HepG2 (cell line): Measurements from ENCODE around the gene GLB1L3. TPM values are rescaled to one million over a fixed set of nuclear protein-coding genes. Genes with fewer than 3 reads are reported as not detected.

Experiments used
- polyA plus RNA-seq, 8 experiments: library from polyadenylated mRNA; depleted of rRNA in 3 of 8; stranded (reverse) in 7 of 8; unstranded in 1 of 8; fragments of >200 nt; fragmentation: Illumina TruSeq in 4 of 8; extraction: Trizol in 4 of 8; gene quantifications; 2 replicates each; pipeline versions ENCODE4 v1.2.1 to v1.2.3, GENCODE V29; 2011 to 2016; ENCODE audit warnings: low read depth in 4 of 8, missing spikeins in 1 of 8, mixed read lengths in 1 of 8; ENCODE audit not compliant: insufficient read depth in 1 of 8
- total RNA-seq, 5 experiments: library from RNA; depleted of rRNA; stranded (reverse); fragments of >200 nt; fragmentation: Illumina TruSeq; extraction: Trizol; gene quantifications; 2 replicates each; pipeline ENCODE4 v1.2.3, GENCODE V29; 2016; ENCODE audit warnings: low read depth in 1 of 5

The GLB1L3 gene
- total and polyA plus RNA-seq, 2 of the 13 experiments (the other 11 are each of a cell fraction or from before 2014, with no cell fraction given) = not detected

Other genes starting within 250 kb of the GLB1L3 start
- 2.0 and 2.8 TPM in 2 replicates for gene JAM3, start 207.3 kb upstream of the GLB1L3 start, total RNA-seq (2016; rRNA removed; fragmentation: Illumina TruSeq; extraction: Trizol)
- 0.71 and 0.98 TPM in 2 replicates for gene JAM3, start 207.3 kb upstream of the GLB1L3 start, polyA plus RNA-seq (2011; rRNA removed)
- 25.6 and 33.3 TPM in 2 replicates for gene NCAPD3, start 52.4 kb upstream of the GLB1L3 start, total RNA-seq (2016; rRNA removed; fragmentation: Illumina TruSeq; extraction: Trizol)
- gene NCAPD3, start 52.4 kb upstream of the GLB1L3 start, polyA plus RNA-seq (2011; rRNA removed) = 18.0 and 20.7 TPM in 2 replicates
- 20.2 and 20.4 TPM in 2 replicates for gene VPS26B, start 51.7 kb upstream of the GLB1L3 start, total RNA-seq (2016; rRNA removed; fragmentation: Illumina TruSeq; extraction: Trizol)
- gene VPS26B, start 51.7 kb upstream of the GLB1L3 start, polyA plus RNA-seq (2011; rRNA removed) = 23.2 and 23.6 TPM in 2 replicates
- 87.6 and 124 TPM in 2 replicates for gene THYN1, start 23.0 kb upstream of the GLB1L3 start, total RNA-seq (2016; rRNA removed; fragmentation: Illumina TruSeq; extraction: Trizol)
- 36.1 and 42.9 TPM in 2 replicates for gene THYN1, start 23.0 kb upstream of the GLB1L3 start, polyA plus RNA-seq (2011; rRNA removed)
- 16.1 and 20.3 TPM in 2 replicates for gene ACAD8, start 22.8 kb upstream of the GLB1L3 start, total RNA-seq (2016; rRNA removed; fragmentation: Illumina TruSeq; extraction: Trizol)
- 13.5 and 15.0 TPM in 2 replicates for gene ACAD8, start 22.8 kb upstream of the GLB1L3 start, polyA plus RNA-seq (2011; rRNA removed)
- 0.27 and 0.69 TPM in 2 replicates for gene GLB1L2, start 55.6 kb downstream of the GLB1L3 start, total RNA-seq (2016; rRNA removed; fragmentation: Illumina TruSeq; extraction: Trizol)
- 0.59 and 0.80 TPM in 2 replicates for gene GLB1L2, start 55.6 kb downstream of the GLB1L3 start, polyA plus RNA-seq (2011; rRNA removed)
- gene B3GAT1, start 135.9 kb downstream of the GLB1L3 start, total RNA-seq (2016; rRNA removed; fragmentation: Illumina TruSeq; extraction: Trizol) = not detected in 2 replicates
- not detected in 2 replicates for gene B3GAT1, start 135.9 kb downstream of the GLB1L3 start, polyA plus RNA-seq (2011; rRNA removed)